Chondrocyte (in vitro differentiated cells): ENCODE results near the gene HSPA4L. TPM values are rescaled to one million over a fixed set of nuclear protein-coding genes. Genes with fewer than 3 reads are reported as not detected.

ENCODE experiments used
- DNase-seq: peaks from one replicate; pipeline ENCODE4 v3.0.0; 2021; ENCODE audit warnings: mixed read lengths, low spot score
- H3K27ac Mint-ChIP-seq: one replicate; pipeline ENCODE4 v1.8.0; 2021; ENCODE audit warnings: mild to moderate bottlenecking, moderate library complexity, mixed read lengths; ENCODE audit not compliant: unreplicated experiment
- H3K27me3 Mint-ChIP-seq: 2 replicates; pipeline ENCODE4 v1.8.0; 2021; ENCODE audit warnings: low read depth, mixed read lengths
- H3K36me3 Mint-ChIP-seq: 2 replicates; pipeline ENCODE4 v1.8.0; 2021; ENCODE audit warnings: low read depth, mixed read lengths
- H3K4me1 Mint-ChIP-seq: 2 replicates; pipeline ENCODE4 v1.8.0; 2021; ENCODE audit warnings: low read depth, mild to moderate bottlenecking, mixed read lengths
- H3K4me3 Mint-ChIP-seq: one replicate; pipeline ENCODE4 v1.8.0; 2021; ENCODE audit warnings: mild to moderate bottlenecking, moderate library complexity, mixed read lengths; ENCODE audit not compliant: unreplicated experiment
- H3K9me3 Mint-ChIP-seq: 2 replicates; pipeline ENCODE4 v1.8.0; 2021; ENCODE audit warnings: low read depth, mixed read lengths
- total RNA-seq: library from RNA; stranded (reverse); gene quantifications from 3 replicates; pipeline ENCODE4 v1.2.1, GENCODE V29; 2021
- TF ChIP-seq, protein P1 (sequence below): fragments of 200-600 bp; sonication (generic); IDR thresholded peaks from 2 replicates; pipeline ENCODE4 v1.5.0; 2021; ENCODE audit warnings: antibody characterized with exemption, mild to moderate bottlenecking, moderate library complexity

The HSPA4L gene
- total RNA-seq, 1 donor from 2014 or later: 4.0 TPM

DNA sequence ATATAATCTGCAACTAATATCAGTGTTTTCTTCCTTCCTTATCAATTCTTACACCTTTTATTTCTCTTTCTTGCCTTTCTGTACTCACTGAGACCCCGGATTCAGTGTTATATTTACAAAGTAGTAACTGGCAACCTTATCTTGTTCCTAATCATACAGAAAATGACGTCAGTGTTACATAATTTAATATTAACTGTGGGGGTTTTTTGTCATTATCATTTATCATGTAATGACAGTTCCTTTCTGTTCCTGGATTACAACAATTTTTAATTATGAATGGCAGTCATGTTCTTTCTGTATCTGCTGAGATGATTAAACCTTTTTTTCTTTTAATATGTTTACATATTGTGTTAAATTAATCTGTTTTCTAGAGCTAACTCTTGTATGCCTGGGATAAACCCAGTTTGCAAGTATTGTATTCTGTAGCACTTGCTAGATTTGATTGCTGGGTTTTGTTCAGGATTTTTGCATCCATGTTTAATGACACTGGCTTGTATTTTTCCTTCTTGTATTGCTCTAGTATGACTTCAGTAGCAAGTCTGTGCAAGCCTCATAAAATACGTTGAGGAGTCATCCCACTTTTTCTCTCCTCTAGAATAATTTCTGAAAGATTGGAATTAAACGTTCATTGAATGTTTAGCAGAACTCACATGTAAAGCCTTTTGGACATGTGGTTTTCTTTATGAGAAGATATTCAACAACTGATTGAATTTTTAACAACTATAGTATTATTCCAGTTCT is 10.4 kb upstream of the HSPA4L start:
- Mint-ChIP-seq H3K27me3 (no peaks in the 10 kb centered on the region), H3K4me3 (no peak overlapping the region), H3K4me1 (peaks cover 10% of the 10 kb centered on the region), H3K27ac (no peak overlapping the region), H3K9me3 (no peaks in the 10 kb centered on the region), H3K36me3 (no peaks in the 10 kb centered on the region)
- TF ChIP-seq, protein P1, sequence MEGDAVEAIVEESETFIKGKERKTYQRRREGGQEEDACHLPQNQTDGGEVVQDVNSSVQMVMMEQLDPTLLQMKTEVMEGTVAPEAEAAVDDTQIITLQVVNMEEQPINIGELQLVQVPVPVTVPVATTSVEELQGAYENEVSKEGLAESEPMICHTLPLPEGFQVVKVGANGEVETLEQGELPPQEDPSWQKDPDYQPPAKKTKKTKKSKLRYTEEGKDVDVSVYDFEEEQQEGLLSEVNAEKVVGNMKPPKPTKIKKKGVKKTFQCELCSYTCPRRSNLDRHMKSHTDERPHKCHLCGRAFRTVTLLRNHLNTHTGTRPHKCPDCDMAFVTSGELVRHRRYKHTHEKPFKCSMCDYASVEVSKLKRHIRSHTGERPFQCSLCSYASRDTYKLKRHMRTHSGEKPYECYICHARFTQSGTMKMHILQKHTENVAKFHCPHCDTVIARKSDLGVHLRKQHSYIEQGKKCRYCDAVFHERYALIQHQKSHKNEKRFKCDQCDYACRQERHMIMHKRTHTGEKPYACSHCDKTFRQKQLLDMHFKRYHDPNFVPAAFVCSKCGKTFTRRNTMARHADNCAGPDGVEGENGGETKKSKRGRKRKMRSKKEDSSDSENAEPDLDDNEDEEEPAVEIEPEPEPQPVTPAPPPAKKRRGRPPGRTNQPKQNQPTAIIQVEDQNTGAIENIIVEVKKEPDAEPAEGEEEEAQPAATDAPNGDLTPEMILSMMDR: no peak
- DNase-seq: no peak

DNA sequence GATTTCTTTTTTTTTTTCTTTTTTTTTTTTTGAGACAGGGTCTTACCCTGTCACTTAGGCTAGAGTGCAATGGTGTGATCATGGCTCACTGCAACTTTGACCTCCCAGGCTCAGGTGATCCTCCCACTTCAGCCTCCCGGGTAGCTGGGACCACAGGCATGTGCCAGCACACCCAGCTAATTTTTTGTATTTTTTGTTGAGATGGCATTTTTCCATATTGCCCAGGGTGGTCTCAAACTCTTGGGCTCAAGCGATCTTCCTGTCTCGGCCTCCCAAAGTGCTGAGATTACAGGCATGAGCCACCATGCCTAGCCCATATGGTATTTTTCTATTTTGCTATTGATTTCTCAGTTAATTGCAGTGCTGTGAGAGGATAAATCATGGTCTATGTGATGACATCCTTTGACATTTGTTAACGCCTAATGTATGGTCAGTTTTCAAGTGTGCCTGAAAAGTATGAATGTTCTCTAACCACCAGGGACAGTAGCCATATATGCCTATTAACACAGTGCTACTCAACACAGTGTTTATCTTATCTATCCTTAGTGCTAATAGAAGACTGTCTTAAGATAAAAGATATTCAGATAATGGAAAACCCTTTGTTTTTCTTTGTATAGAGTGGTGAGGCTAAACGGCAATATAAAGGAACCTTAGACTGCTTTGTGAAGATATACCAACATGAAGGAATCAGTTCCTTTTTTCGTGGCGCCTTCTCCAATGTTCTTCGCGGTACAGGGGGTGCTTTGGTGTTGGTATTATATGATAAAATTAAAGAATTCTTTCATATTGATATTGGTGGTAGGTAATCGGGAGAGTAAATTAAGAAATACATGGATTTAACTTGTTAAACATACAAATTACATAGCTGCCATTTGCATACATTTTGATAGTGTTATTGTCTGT is 9.1 kb upstream of the HSPA4L start:
- Mint-ChIP-seq H3K4me3 (no peak overlapping the region), H3K9me3 (no peaks in the 10 kb centered on the region), H3K36me3 (no peaks in the 10 kb centered on the region), H3K4me1 (peaks cover 10% of the 10 kb centered on the region), H3K27ac (no peak overlapping the region), H3K27me3 (no peaks in the 10 kb centered on the region)
- TF ChIP-seq, protein P1: no peak
- no peak for DNase-seq

DNA sequence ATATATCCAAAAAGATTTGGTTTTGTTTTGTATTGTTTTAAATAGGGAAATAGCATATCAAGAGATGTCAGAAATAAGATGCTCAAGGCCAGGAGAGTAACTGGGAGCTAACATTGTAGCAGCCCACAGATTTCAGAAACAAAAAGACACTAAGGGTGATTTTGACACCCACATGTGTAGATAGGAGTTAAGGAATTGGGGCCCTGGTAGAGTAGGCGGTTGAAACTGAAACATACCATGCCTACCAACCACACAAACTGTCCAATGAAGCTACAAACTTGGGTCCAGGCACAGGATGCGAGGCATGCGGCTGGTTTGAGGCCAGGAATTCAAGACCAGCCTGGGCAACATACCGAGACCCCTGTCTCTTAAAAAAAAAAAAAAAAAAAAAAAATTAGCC is 6.3 kb upstream of the HSPA4L start:
- H3K9me3 Mint-ChIP-seq: no peaks in the 10 kb centered on the region
- TF ChIP-seq, protein P1: no peak
- DNase-seq: no peak
- no peak overlapping the region for H3K4me3 Mint-ChIP-seq
- no peaks in the 10 kb centered on the region for H3K36me3 Mint-ChIP-seq
- no peak overlapping the region for H3K27ac Mint-ChIP-seq
- peaks cover 3% of the 10 kb centered on the region for H3K27me3 Mint-ChIP-seq
- no peaks in the 10 kb centered on the region for H3K4me1 Mint-ChIP-seq

DNA sequence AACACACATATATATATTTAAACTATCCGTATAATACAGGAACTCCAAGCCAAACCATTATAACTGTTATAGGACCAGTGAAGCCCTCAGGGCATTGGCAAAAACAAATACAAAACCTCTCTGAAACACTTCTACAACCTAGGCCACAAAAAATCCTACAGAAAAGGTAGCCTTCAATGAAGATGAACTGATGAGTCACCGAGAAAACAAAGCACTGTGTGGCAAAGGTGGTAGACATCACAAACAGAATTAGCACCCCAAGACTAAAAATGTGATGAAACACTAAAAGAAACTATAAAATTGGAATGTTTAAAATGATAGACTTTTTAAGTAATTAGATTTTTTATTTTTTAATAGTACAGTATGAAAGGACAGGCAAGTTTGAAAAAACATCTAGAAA is 5.5 kb upstream of the HSPA4L start:
- Mint-ChIP-seq H3K4me1 (peaks cover 5% of the 10 kb centered on the region), H3K4me3 (no peak overlapping the region), H3K36me3 (no peaks in the 10 kb centered on the region), H3K9me3 (no peaks in the 10 kb centered on the region), H3K27me3 (peaks cover 3% of the 10 kb centered on the region), H3K27ac (no peak overlapping the region)
- DNase-seq: no peak
- TF ChIP-seq, protein P1: no peak

DNA sequence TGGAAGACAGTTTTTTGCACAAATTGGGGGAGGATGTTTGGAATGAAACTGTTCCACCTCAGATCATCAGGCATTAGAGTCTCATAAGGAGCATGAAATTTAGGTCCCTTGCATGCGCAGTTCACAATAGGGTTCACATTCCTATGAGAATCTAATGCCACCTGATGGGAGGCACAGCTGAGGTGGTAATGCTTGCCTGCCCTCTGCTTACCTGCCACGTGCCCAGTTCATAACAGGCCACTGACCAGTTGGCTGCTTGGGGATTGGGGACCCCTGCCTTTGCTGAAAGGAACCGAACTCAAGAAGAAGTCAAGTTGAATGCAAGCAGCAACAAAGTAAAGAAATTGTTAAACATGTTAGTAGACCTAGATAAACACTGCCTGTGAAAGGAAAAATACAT is 4.6 kb upstream of the HSPA4L start:
- Mint-ChIP-seq H3K9me3 (no peaks in the 10 kb centered on the region), H3K4me3 (no peak overlapping the region), H3K4me1 (peaks cover 5% of the 10 kb centered on the region), H3K27me3 (peaks cover 3% of the 10 kb centered on the region), H3K27ac (no peak overlapping the region), H3K36me3 (no peaks in the 10 kb centered on the region)
- TF ChIP-seq, protein P1: no peak
- no peak for DNase-seq
